Heart right ventricle (tissue), 16 donors: ENCODE measurements around the gene EEIG2. TPM values are rescaled to one million over a fixed set of nuclear protein-coding genes. Genes with fewer than 3 reads are reported as not detected.

ENCODE experiments used
- ATAC-seq, 8 donors: fragments of 200-7000 bp; cut with Tn5 transposase; one replicate each; pipeline ENCODE4 v1.9.1; 2020; ENCODE audit warnings: mild to moderate bottlenecking in 8 of 8, moderate library complexity in 8 of 8, moderate number of reproducible peaks in 1 of 8
- DNase-seq, 2 donors: peaks; one replicate each; pipeline ENCODE4 v3.0.0-alpha.2; 2020
- H3K27ac ChIP-seq, 10 donors: fragments of 200-600 bp; sonication (generic) in 2 of 10; one replicate each; pipeline versions ENCODE4 v1.5.0 to v1.8.0; 2020 to 2022; ENCODE audit warnings: mild to moderate bottlenecking in 3 of 10
- H3K27me3 ChIP-seq, 7 donors: fragments of 200-600 bp; one replicate each; pipeline ENCODE4 v1.8.0; 2021 to 2022; ENCODE audit warnings: mild to moderate bottlenecking in 2 of 7
- H3K36me3 ChIP-seq, 9 donors: fragments of 200-600 bp; sonication (generic) in 1 of 9; one replicate each; pipeline versions ENCODE4 v1.5.0 to v1.8.0; 2020 to 2022; ENCODE audit warnings: mild to moderate bottlenecking in 2 of 9
- H3K4me1 ChIP-seq, 9 donors: fragments of 200-600 bp; sonication (generic) in 1 of 9; one replicate each; pipeline versions ENCODE4 v1.5.0 to v1.8.0; 2020 to 2022; ENCODE audit warnings: mild to moderate bottlenecking in 4 of 9
- H3K4me3 ChIP-seq, 10 donors: fragments of 200-600 bp; sonication (generic) in 2 of 10; one replicate each; pipeline versions ENCODE4 v1.5.0 to v1.8.0; 2020 to 2022; ENCODE audit warnings: mild to moderate bottlenecking in 7 of 10, moderate library complexity in 2 of 10
- H3K9me3 ChIP-seq, 11 donors: fragments of 200-600 bp in 10 of 11; sonication (generic) in 2 of 11; one replicate each; pipeline versions ENCODE4 v1.5.0 to v1.8.0; 2013 to 2022; ENCODE audit warnings: mild to moderate bottlenecking in 2 of 11, control low read depth in 1 of 11, moderate library complexity in 1 of 11
- CTCF ChIP-seq, 9 donors: fragments of 200-600 bp; sonication (generic) in 2 of 9; IDR thresholded peaks; one replicate each; pipeline versions ENCODE4 v1.5.0 to v1.8.0; 2021 to 2022; ENCODE audit warnings: antibody characterized with exemption in 9 of 9, mild to moderate bottlenecking in 5 of 9, moderate library complexity in 1 of 9
- WGBS, 2 donors: extraction: QIAGEN DNeasy Blood & Tissue Kit; methylation state at CpG; one replicate each; pipeline ENCODE4 v1.1.7; 2013; ENCODE audit warnings: inconsistent platforms in 1 of 2; 5-methylcytosine and 5-hydroxymethylcytosine counted together
- intact Hi-C, 10 donors: fragments of 100-400 bp; cut with DNase I; formaldehyde crosslinking; loops; one replicate each; pipeline versions ENCODE4 v1.11.1 to v1.14.2; 2022
- polyA plus RNA-seq, 2 donors: library from polyadenylated mRNA; stranded (reverse); fragments of 200-250 nt; gene quantifications; one replicate each; pipeline ENCODE4 v1.2.3, GENCODE V29; 2013
- total RNA-seq, 10 donors: library from RNA; stranded (reverse); fragmentation: NEBNext Ultra II Directional in 3 of 10; extraction: Animal tissue kit (Norgen Biotek cat#: 25700) in 3 of 10; gene quantifications; one replicate each; pipeline versions ENCODE4 v1.2.1 to v1.2.4, GENCODE V29; 2021 to 2023
- donor health status: Arrhythmogenic right ventricular cardiomyopathy.
- donor health status: ischemic (EF 13 %, LVEDD 7.1; RV severe dilation, severe dysfunction).
- donor health status: healthy with polysubstance abuse.
- donor health status: DM: no; HTN: yes; CAD: no.
- donor health status: DM: no; HTN: no; CAD: no.
- donor health status: ischemic (EF 25% LVEDD 6.9; RV normal size, moderate dysfunction).
- donor health status: ischemic (EF 25% LVEDD 5.7; RV mildly dilated, moderate dysfunction).
- donor health status: healthy.
- donor health status: DM: yes; HTN: yes; CAD: no.
- donor health status: Ischemic cardiomyopathy.
- donor health status: ischemic (EF 35%, LVEDD 5.7; RV mildly dilated, moderate dysfunction).
- donor health status: nonischemic (EF 11% LVEDD 7.7; RV severe dilation, severe dysfunction).
- donor health status: DM: yes; HTN: yes; CAD: no.
- donor health status: PGD.
- donor health status: ischemic (EF 29% LVEDD 5.4; RV normal size, mild dysfunction).
- donor health status: nonischemic (EF 23%, LVEDD 6.1; RV moderate dilation, normal function).

EEIG2 gene
- total and polyA plus RNA-seq, 12 donors, result 1.5 to 10.0 (median 5.4) TPM

GRCh38 chr1:108524676-108525075 is 35.2 kb upstream of the EEIG2 start:
- Histone ChIP-seq H3K4me3 (no peak overlapping the region), H3K27me3 (peaks cover 0 to 4% (median 0%) of the 10 kb centered on the region in 7 donors), H3K9me3 (peaks cover 0 to 12% (median 0%) of the 10 kb centered on the region in 11 donors), H3K36me3 (no peaks in the 10 kb centered on the region), H3K4me1 (no peaks in the 10 kb centered on the region), H3K27ac (no peak overlapping the region)
- DNase-seq, result no peak
- no peak for TF ChIP-seq CTCF (IDR thresholded peaks at IDR 0.05)
- no peak for ATAC-seq
- intact Hi-C loops, result no loop called here
- WGBS, 2 donors, result 85 to 89% methylated on average over 3 of the region's 3 CpGs

- no peaks in the 10 kb centered on the region for H3K27me3 ChIP-seq
- TF ChIP-seq CTCF (IDR thresholded peaks at IDR 0.05), result no peak
- H3K4me1 ChIP-seq, result no peaks in the 10 kb centered on the region
- H3K9me3 ChIP-seq, result peaks cover 0 to 12% (median 0%) of the 10 kb centered on the region in 11 donors
- 73 to 85% methylated on average over 3 of the region's 3 CpGs for WGBS, 2 donors
- DNase-seq (no peak), ATAC-seq (no peak)
- no peaks in the 10 kb centered on the region for H3K36me3 ChIP-seq
- H3K27ac ChIP-seq, result no peak overlapping the region
- H3K4me3 ChIP-seq, result no peak overlapping the region
- intact Hi-C loops, result no loop called here
These were observed 32.8 kb upstream of the EEIG2 start for GRCh38 chr1:108527135-108527534.

- H3K4me3 ChIP-seq, result no peak overlapping the region
- no peaks in the 10 kb centered on the region for H3K36me3 ChIP-seq
- no peak for TF ChIP-seq CTCF (IDR thresholded peaks at IDR 0.05)
- DNase-seq (no peak), ATAC-seq (no peak)
- H3K27me3 ChIP-seq, result no peaks in the 10 kb centered on the region
- 94% methylated on average over 2 of the region's 2 CpGs for WGBS, 2 donors
- H3K4me1 ChIP-seq, result no peaks in the 10 kb centered on the region
- H3K9me3 ChIP-seq, result peaks cover 0 to 12% (median 0%) of the 10 kb centered on the region in 11 donors
- no peak overlapping the region for H3K27ac ChIP-seq
- intact Hi-C loops, result no loop called here
These were observed 32.1 kb upstream of the EEIG2 start for GRCh38 chr1:108527837-108528236.

- H3K36me3 ChIP-seq, result no peaks in the 10 kb centered on the region
- H3K27me3 ChIP-seq, result peaks cover 0 to 9% (median 0%) of the 10 kb centered on the region in 7 donors
- TF ChIP-seq CTCF (IDR thresholded peaks at IDR 0.05), result no peak
- no peak overlapping the region for H3K27ac ChIP-seq
- intact Hi-C loops, result no loop called here
- H3K4me1 ChIP-seq, result no peaks in the 10 kb centered on the region
- no peak for ATAC-seq
- no peak overlapping the region for H3K4me3 ChIP-seq
- 68 to 70% methylated on average over 4 of the region's 4 CpGs for WGBS, 2 donors
- H3K9me3 ChIP-seq, result no peaks in the 10 kb centered on the region
- no peak for DNase-seq
These were observed 28.5 kb upstream of the EEIG2 start for GRCh38 chr1:108531444-108531843.
